NCI-H524 treated with DMSO at 0.1 percent for 48 hours (cell line): Measurements from ENCODE around the gene LTBP1.

Source experiments
- DNase-seq: peaks from one replicate; lab custom pipeline; 2025; lab: John Stamatoyannopoulos, UW

Gene LTBP1

GRCh38 chr2:33317369-33318007 is 370.7 kb downstream of the LTBP1 start:
- no peak for DNase-seq

- no peak for DNase-seq
These were observed 371.7 kb downstream of the LTBP1 start for GRCh38 chr2:33318456-33318855.

GRCh38 chr2:33320573-33320972 is 373.8 kb downstream of the LTBP1 start:
- DNase-seq, result no peak

- no peak for DNase-seq
These were observed 374.6 kb downstream of the LTBP1 start for GRCh38 chr2:33321236-33321771.

- no peak for DNase-seq
These were observed 375.2 kb downstream of the LTBP1 start for GRCh38 chr2:33321876-33322483.

GRCh38 chr2:33322612-33323011 is 375.9 kb downstream of the LTBP1 start:
- DNase-seq, result no peak

GRCh38 chr2:33323957-33324356 is 377.2 kb downstream of the LTBP1 start:
- DNase-seq, result no peak

GRCh38 chr2:33326100-33326499 is 379.3 kb downstream of the LTBP1 start:
- no peak for DNase-seq

GRCh38 chr2:33333433-33333832 is 386.7 kb downstream of the LTBP1 start:
- no peak for DNase-seq

- DNase-seq, result no peak
These were observed 387.3 kb downstream of the LTBP1 start for GRCh38 chr2:33334083-33334482.

- DNase-seq, result no peak
These were observed 388.8 kb downstream of the LTBP1 start for GRCh38 chr2:33335516-33335915.

- DNase-seq, result no peak
These were observed 389.4 kb downstream of the LTBP1 start for GRCh38 chr2:33336036-33336625.

GRCh38 chr2:33337385-33337960 is 390.7 kb downstream of the LTBP1 start:
- DNase-seq, result no peak

GRCh38 chr2:33337981-33338380 is 391.2 kb downstream of the LTBP1 start:
- no peak for DNase-seq

- DNase-seq, result no peak
These were observed 392.5 kb downstream of the LTBP1 start for GRCh38 chr2:33339269-33339668.

GRCh38 chr2:33340280-33340679 is 393.5 kb downstream of the LTBP1 start:
- no peak for DNase-seq

- no peak for DNase-seq
These were observed 395.4 kb downstream of the LTBP1 start for GRCh38 chr2:33342171-33342570.

- no peak for DNase-seq
These were observed 396.0 kb downstream of the LTBP1 start for GRCh38 chr2:33342705-33343104.

GRCh38 chr2:33343387-33343895 is 396.7 kb downstream of the LTBP1 start:
- DNase-seq, result no peak

GRCh38 chr2:33344230-33344629 is 397.5 kb downstream of the LTBP1 start:
- no peak for DNase-seq

- no peak for DNase-seq
These were observed 401.1 kb downstream of the LTBP1 start for GRCh38 chr2:33347856-33348255.

- no peak for DNase-seq
These were observed 403.9 kb downstream of the LTBP1 start for GRCh38 chr2:33350632-33351031.

- no peak for DNase-seq
These were observed 405.0 kb downstream of the LTBP1 start for GRCh38 chr2:33351781-33352180.
